H9 (cell line): Measurements from ENCODE around the gene RABGAP1. TPM values are rescaled to one million over a fixed set of nuclear protein-coding genes. Genes with fewer than 3 reads are reported as not detected.

Experiments used
- DNase-seq: peaks from one replicate; pipeline ENCODE4 v3.0.0-alpha.2; 2017
- H2AFZ ChIP-seq: one replicate; pipeline ENCODE4 v1.6.1; 2013; ENCODE audit warnings: mild to moderate bottlenecking, low read length, control low read depth, moderate library complexity
- H2AK5ac ChIP-seq: 2 replicates; pipeline ENCODE4 v1.6.1; 2013; ENCODE audit warnings: low read length, control low read depth, mixed read lengths; ENCODE audit not compliant: insufficient read length
- H2BK120ac ChIP-seq: one replicate; pipeline ENCODE4 v1.6.1; 2013; ENCODE audit warnings: low read depth, mild to moderate bottlenecking, low read length, control low read depth, inconsistent platforms; ENCODE audit not compliant: poor library complexity, severe bottlenecking
- H2BK12ac ChIP-seq: 2 replicates; pipeline ENCODE4 v1.6.1; 2013; ENCODE audit warnings: low read length, control low read depth, mixed read lengths, low read depth; ENCODE audit not compliant: insufficient read length
- H2BK15ac ChIP-seq: 2 replicates; pipeline ENCODE4 v1.6.1; 2013; ENCODE audit warnings: low read depth, low read length, control low read depth
- H2BK20ac ChIP-seq: one replicate; pipeline ENCODE4 v1.6.1; 2013; ENCODE audit warnings: low read depth, mild to moderate bottlenecking, low read length, control low read depth, inconsistent platforms; ENCODE audit not compliant: poor library complexity, severe bottlenecking
- H2BK5ac ChIP-seq: 2 replicates; pipeline ENCODE4 v1.6.1; 2013; ENCODE audit warnings: low read length, control low read depth, mixed read lengths; ENCODE audit not compliant: insufficient read length
- H3K14ac ChIP-seq: 2 replicates; pipeline ENCODE4 v1.6.1; 2013; ENCODE audit warnings: low read length, control low read depth; ENCODE audit not compliant: insufficient read depth
- H3K18ac ChIP-seq: 2 replicates; pipeline ENCODE4 v1.6.1; 2013; ENCODE audit warnings: low read depth, mild to moderate bottlenecking, mixed read lengths, low read length, control low read depth; ENCODE audit not compliant: insufficient read length
- H3K23ac ChIP-seq: 2 replicates; pipeline ENCODE4 v1.6.1; 2013; ENCODE audit warnings: low read length, control low read depth, mixed read lengths, low read depth; ENCODE audit not compliant: insufficient read length
- H3K23me2 ChIP-seq: 2 replicates; pipeline ENCODE4 v1.6.1; 2013; ENCODE audit warnings: low read depth, mild to moderate bottlenecking, mixed read lengths, low read length, control low read depth; ENCODE audit not compliant: insufficient read length, poor library complexity, severe bottlenecking
- H3K27ac ChIP-seq: 2 replicates; pipeline ENCODE4 v1.5.1; 2013; ENCODE audit warnings: low read length, control low read depth, mixed read lengths, low read depth; ENCODE audit not compliant: insufficient read length
- H3K27me3 ChIP-seq: 2 replicates; pipeline ENCODE4 v1.6.1; 2013; ENCODE audit warnings: low read length, control low read depth, inconsistent platforms; ENCODE audit not compliant: insufficient read depth
- H3K4ac ChIP-seq: 2 replicates; pipeline ENCODE4 v1.6.1; 2013; ENCODE audit warnings: low read depth, mild to moderate bottlenecking, control low read depth, inconsistent platforms, low read length, moderate library complexity
- H3K4me1 ChIP-seq: 2 replicates; pipeline ENCODE4 v1.6.1; 2013; ENCODE audit warnings: low read length, control low read depth, inconsistent platforms; ENCODE audit not compliant: insufficient read depth
- H3K4me2 ChIP-seq: 2 replicates; pipeline ENCODE4 v1.6.1; 2013; ENCODE audit warnings: low read length, control low read depth, mixed read lengths; ENCODE audit not compliant: insufficient read length, insufficient read depth
- H3K56ac ChIP-seq: 2 replicates; pipeline ENCODE4 v1.6.1; 2013; ENCODE audit warnings: low read depth, mild to moderate bottlenecking, mixed read lengths, low read length, control low read depth; ENCODE audit not compliant: insufficient read length
- H3K79me1 ChIP-seq: 2 replicates; pipeline ENCODE4 v1.6.1; 2013; ENCODE audit warnings: low read depth, mild to moderate bottlenecking, moderate library complexity, low read length, control low read depth, inconsistent platforms; ENCODE audit not compliant: insufficient read depth, poor library complexity, severe bottlenecking
- H3K79me2 ChIP-seq: 2 replicates; pipeline ENCODE4 v1.6.1; 2013; ENCODE audit warnings: low read length, control low read depth, inconsistent platforms; ENCODE audit not compliant: insufficient read depth
- H3K9ac ChIP-seq: 2 replicates; pipeline ENCODE4 v1.6.1; 2013; ENCODE audit warnings: low read length, control low read depth, mixed read lengths; ENCODE audit not compliant: insufficient read length; ENCODE audit errors: extremely low read depth
- H3K9me3 ChIP-seq: one replicate; pipeline ENCODE4 v1.6.1; 2013; ENCODE audit warnings: low read depth, low read length, inconsistent platforms; ENCODE audit not compliant: control insufficient read depth
- H3T11ph ChIP-seq: one replicate; pipeline ENCODE4 v1.6.1; 2013; ENCODE audit warnings: mild to moderate bottlenecking, low read length, control low read depth, inconsistent platforms
- H4K20me1 ChIP-seq: one replicate; pipeline ENCODE4 v1.6.1; 2013; ENCODE audit not compliant: control insufficient read depth, insufficient read length, insufficient read depth
- H4K5ac ChIP-seq: 2 replicates; pipeline ENCODE4 v1.6.1; 2013; ENCODE audit warnings: low read depth, mild to moderate bottlenecking, mixed read lengths, low read length, control low read depth; ENCODE audit not compliant: insufficient read length
- H4K8ac ChIP-seq: replicated peaks from 2 replicates; pipeline ENCODE4 v1.6.1; 2013; ENCODE audit warnings: low read length, control low read depth, mixed read lengths, low read depth; ENCODE audit not compliant: insufficient read length
- H4K91ac ChIP-seq: 2 replicates; pipeline ENCODE4 v1.6.1; 2013; ENCODE audit warnings: low read depth, mild to moderate bottlenecking, moderate library complexity, mixed read lengths, low read length, control low read depth; ENCODE audit not compliant: insufficient read length
- H3K27ac Mint-ChIP-seq, 3 experiments: 2 replicates in 2 of 3; 3 replicates in 1 of 3; pipeline ENCODE4 v1.8.0; 2020 to 2021; ENCODE audit warnings: mixed read lengths in 3 of 3, mild to moderate bottlenecking in 1 of 3, moderate library complexity in 1 of 3
- H3K27me3 Mint-ChIP-seq: 2 replicates; pipeline ENCODE4 v1.8.0; 2021; ENCODE audit warnings: low read depth, mild to moderate bottlenecking, moderate library complexity, mixed read lengths
- H3K36me3 Mint-ChIP-seq, 3 experiments: 2 replicates in 2 of 3; 3 replicates in 1 of 3; pipeline ENCODE4 v1.8.0; 2020 to 2021; ENCODE audit warnings: low read depth in 3 of 3, mixed read lengths in 3 of 3; ENCODE audit not compliant: insufficient read depth in 1 of 3
- H3K4me1 Mint-ChIP-seq, 2 experiments: 2 replicates each; pipeline ENCODE4 v1.8.0; 2020; ENCODE audit warnings: mixed read lengths in 2 of 2
- H3K4me3 Mint-ChIP-seq, 2 experiments: 2 replicates in 1 of 2; 3 replicates in 1 of 2; pipeline ENCODE4 v1.8.0; 2020 to 2021; ENCODE audit warnings: mild to moderate bottlenecking in 2 of 2, mixed read lengths in 2 of 2, moderate library complexity in 1 of 2
- H3K9me3 Mint-ChIP-seq, 2 experiments: 2 replicates in 1 of 2; 3 replicates in 1 of 2; pipeline ENCODE4 v1.8.0; 2020; ENCODE audit warnings: mild to moderate bottlenecking in 2 of 2, mixed read lengths in 2 of 2, moderate library complexity in 1 of 2
- WGBS: extraction: QIAGEN DNeasy Blood & Tissue Kit; methylation state at CpG from one replicate; pipeline ENCODE4 v1.1.7; 2013; ENCODE audit warnings: missing lambda C conversion rate, low lambda C conversion rate, mixed read lengths; ENCODE audit not compliant: insufficient read length; ENCODE audit errors: extremely low coverage; 5-methylcytosine and 5-hydroxymethylcytosine counted together
- long read RNA-seq: library from polyadenylated mRNA; unstranded; transcript quantifications from one replicate; pipeline ENCODE4 v2.0.0, GENCODE V29; 2020
- total RNA-seq: library from RNA; stranded (reverse); gene quantifications from 2 replicates; pipeline ENCODE4 v1.2.1, GENCODE V29; 2021
- TF ChIP-seq, protein P1 (sequence below): fragments of 200-600 bp; sonication (generic); conservative IDR thresholded peaks from 3 replicates; pipeline ENCODE4 v1.8.0; 2021; ENCODE audit warnings: antibody characterized with exemption, mild to moderate bottlenecking

RABGAP1 gene
- 31.6 and 33.5 TPM in 2 replicates for total RNA-seq
- long read RNA-seq, partial matches to known transcripts: 28 of 59 reads
- long read RNA-seq, other reads (novel, unspliced or antisense): 30 of 59 reads

DNA sequence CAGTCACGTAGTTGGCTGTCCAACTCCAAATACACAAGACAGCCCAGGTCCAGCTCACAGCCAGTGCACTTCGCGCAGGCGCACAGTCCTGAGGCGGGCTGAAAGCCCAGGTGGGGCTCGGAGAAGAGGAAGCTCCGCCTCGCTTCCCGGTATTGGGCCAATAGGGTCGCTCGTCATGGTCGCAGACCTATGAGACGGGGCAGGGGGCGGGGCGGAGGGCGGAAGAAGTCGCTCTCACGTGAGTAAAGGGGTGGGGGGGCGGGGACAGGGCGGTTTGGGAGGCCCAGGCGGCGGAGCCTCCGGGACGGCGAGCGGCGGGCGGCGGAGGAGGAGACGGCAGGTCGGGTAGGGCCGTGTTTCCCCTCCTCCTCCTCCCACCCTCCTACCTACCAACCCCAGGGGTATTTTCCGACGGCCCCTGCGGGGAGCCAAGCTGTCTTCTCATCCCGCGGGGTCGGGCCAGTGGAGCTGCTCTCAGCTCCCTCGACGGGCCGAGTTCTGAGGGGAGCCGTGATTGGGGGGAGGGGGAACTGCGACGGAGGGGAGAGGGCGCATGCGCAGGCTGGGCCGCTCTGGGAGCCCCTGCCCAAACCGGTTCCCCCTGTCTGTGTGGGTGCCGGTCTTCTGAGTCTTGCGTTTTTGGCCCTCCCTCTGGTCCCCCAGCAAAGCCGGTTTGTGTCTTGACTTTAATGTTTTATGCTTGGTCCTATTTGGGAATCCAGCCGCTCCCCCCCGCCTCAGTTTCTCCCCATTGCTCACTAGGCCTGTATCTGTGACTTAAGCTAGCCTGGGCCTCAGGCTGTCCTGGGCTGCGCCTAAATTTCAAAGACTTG lies at the start of gene RABGAP1:
TSS of gene RABGAP1 (plus strand) at position 272 of the 833 bp plus-strand sequence. CDS start 16,040 bp downstream, outside the sequence.
- Histone ChIP-seq H2AFZ (peak within 1 kb of the TSS; percentile 18), H4K20me1 (no peaks in the 10 kb centered on the region), H2BK20ac (no peak within 1 kb of the TSS), H2BK5ac (no peak within 1 kb of the TSS), H2AK5ac (no peak within 1 kb of the TSS), H3K27ac (peak within 1 kb of the TSS; percentile 72), H2BK15ac (no peak within 1 kb of the TSS), H3K23ac (no peak within 1 kb of the TSS), H3K23me2 (peaks cover 3% of the 10 kb centered on the region), H3K4ac (no peak within 1 kb of the TSS), H3T11ph (no peak within 1 kb of the TSS), H3K18ac (peak within 1 kb of the TSS; percentile 99), H3K4me1 (peaks cover 2% of the 10 kb centered on the region; the same call in 1 of the 2 replicates), H4K91ac (no peak within 1 kb of the TSS), H3K4me2 (peak within 1 kb of the TSS; percentile 84), H3K27me3 (no peaks in the 10 kb centered on the region), H3K56ac (no peak within 1 kb of the TSS), H3K9ac (peak within 1 kb of the TSS; percentile 91), H4K8ac (no peak within 1 kb of the TSS), H3K9me3 (no peaks in the 10 kb centered on the region), H3K79me2 (peaks cover 21% of the 10 kb centered on the region; the same call in 1 of the 2 replicates), H2BK12ac (no peak within 1 kb of the TSS), H4K5ac (no peak within 1 kb of the TSS), H2BK120ac (no peak within 1 kb of the TSS), H3K14ac (peak within 1 kb of the TSS; percentile 96), H3K79me1 (no peaks in the 10 kb centered on the region)
- Mint-ChIP-seq H3K4me1 (peaks cover 19 to 21% of the 10 kb centered on the region in 2 experiments), H3K4me3 (peak within 1 kb of the TSS; percentile 91 to 94), H3K27ac (peak within 1 kb of the TSS; percentile 97 to 99 (median 99)), H3K27me3 (no peaks in the 10 kb centered on the region), H3K36me3 (peaks cover 6 to 27% (median 22%) of the 10 kb centered on the region in 3 experiments), H3K9me3 (no peaks in the 10 kb centered on the region)
- DNase-seq: peak; percentile 99
- WGBS: no CpG with 5 or more reads among the region's 54 CpGs
- TF ChIP-seq, protein P1, sequence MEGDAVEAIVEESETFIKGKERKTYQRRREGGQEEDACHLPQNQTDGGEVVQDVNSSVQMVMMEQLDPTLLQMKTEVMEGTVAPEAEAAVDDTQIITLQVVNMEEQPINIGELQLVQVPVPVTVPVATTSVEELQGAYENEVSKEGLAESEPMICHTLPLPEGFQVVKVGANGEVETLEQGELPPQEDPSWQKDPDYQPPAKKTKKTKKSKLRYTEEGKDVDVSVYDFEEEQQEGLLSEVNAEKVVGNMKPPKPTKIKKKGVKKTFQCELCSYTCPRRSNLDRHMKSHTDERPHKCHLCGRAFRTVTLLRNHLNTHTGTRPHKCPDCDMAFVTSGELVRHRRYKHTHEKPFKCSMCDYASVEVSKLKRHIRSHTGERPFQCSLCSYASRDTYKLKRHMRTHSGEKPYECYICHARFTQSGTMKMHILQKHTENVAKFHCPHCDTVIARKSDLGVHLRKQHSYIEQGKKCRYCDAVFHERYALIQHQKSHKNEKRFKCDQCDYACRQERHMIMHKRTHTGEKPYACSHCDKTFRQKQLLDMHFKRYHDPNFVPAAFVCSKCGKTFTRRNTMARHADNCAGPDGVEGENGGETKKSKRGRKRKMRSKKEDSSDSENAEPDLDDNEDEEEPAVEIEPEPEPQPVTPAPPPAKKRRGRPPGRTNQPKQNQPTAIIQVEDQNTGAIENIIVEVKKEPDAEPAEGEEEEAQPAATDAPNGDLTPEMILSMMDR: no peak
